Measurements from ENCODE around the gene RILPL2.
"Not testable (repeated sequence)": the region's sequence is repeated elsewhere in the genome, so short reads cannot be mapped to it uniquely, and the experiment has no call there.

RILPL2 gene

DNA sequence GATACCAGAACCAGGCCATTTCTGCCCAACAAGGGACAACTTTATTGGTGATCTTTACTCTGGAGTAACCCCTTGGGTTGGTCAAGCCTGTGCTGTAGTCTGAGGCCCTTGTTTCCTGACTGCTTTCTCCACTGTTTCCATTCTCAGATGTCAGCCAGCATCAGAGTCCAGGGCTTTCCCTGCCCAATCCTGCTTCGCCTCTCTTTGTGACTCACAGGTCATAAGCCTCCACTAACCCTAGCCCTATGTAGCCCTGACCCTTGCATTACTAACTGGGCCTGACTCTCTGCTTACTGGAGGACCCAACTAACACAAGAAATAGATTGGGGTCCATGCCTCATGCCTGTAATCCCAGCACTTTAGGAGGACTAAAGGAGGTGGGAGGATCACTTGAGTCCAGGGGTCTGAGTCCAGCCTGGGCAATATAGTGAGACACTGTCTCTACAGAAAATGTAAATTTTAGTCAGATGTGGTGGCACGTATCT lies 12.8 kb upstream of the RILPL2 start:
- DNase-seq: no peak

DNA sequence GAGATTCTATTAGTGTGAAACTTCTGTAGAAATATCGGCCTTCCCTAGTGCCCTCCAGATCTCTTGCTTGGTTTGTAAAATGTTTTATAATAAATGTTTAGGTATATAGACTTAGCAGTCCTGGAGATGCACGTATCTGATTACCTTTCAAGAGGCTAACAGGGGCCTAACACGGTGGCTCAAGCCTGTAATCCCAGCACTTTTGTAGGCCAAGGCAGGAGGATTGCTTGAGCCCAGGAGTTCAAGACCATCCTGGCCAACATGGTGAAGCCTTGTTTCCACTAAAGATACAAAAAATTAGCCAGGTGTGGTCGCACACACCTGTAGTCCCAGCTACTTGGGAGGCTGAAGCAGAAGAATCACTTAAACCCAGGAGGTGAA lies 9.8 kb upstream of the RILPL2 start:
- DNase-seq: no peak

DNA sequence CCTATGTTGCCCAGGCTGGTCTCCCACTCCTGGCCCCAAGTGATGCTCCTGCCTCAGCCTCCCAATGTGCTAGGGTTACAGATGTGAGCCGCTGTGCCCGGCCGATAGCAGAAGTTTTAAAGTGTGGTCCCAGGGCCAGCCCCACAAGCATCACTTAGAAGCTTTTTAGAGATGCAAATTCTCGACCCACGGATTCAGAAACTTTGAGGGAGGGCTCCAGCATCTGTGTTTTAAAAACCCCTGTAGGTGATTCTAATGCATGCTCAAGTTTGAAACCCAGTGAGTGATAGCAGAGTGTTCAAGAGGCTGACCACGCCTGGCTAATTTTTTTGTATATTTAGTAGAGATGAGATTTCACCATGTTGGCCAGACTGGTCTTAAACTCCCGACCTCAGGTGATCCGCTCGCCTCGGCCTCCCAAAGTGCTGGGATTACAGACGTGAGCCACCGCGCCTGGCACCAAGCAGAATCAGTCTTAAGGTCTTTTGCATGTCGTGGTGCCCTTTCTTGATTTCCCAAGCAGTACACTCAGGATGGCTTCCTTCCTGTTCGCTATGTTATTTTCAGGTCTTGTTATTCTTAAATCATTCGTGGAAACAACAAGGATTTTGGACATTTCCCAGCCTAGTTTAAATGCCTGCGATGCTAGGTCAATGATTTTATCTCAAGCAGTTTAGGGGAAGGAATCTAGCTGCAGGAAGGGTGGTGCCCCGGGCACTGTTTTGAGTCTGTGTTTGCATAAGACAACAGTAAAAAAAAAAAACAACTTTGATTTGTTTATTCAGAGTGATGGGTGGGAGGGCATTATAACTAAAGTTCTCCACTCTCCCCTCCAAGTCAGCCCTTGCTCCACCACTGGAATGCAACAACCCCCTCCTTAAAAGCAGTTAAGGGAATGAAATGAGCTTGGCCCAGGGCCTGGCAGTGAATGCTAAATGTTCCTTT lies 9.2 kb upstream of the RILPL2 start:
- DNase-seq: peak; percentile 62

DNA sequence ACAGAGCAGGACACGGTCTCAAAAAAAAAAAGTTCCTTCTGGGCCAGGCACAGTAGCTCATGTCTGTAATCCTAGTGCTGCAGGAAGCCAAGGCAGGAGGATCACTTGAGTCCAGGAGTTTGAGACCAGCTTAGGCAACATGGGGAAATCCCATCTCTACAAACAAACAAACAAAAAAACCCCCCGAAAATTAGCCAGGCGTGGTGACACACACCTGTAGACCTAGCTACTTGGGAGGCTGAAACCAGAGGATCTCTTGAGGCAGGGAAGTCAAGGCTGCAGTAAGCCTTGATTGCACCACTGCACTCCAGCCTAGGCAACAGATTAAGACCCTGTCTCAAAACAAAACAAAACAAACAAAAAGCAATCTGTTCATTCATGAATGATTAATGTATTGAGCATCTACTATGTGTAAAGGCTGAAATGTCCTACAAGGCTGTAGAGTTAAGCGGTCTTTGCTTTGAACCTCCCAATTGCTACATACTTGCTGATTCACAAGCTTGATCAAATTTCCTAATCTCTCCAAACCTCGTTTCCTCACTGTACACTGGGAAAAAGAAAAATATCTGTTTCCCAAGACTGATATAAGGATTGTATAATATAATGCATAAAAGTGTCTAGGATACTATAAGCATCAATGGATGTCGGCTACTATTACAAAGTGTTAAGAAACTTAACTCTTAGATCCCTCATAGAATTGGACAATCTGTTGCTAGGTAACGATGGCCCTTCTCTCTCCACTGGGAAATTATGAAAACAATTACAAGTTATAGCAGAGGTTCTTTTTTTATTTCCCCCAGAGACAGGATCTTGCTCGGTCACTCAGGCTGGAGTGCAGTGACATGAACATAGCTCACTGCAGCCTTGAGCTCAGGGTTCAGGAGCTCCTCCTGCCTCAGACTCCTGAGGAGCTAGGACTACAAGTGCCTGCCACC lies 7.9 kb upstream of the RILPL2 start:
- peak; percentile 24 for DNase-seq

DNA sequence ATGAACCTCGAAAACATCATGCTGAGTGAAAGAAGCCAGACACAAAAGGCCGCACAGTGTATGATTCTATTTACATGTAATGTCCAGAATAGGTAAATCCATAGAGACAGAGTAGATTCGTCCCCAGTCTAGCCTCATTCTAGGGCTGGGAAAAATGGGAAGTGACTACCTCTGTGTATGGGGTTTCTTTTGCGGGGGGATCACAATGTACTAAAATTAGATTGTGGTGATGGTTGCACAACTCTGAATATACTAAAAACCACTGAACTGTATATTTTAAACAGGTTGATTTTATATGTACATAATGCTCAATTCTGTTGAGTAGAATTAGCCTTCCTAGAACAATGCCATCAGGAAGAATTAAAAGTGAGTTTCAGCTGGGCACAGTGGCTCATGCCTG lies 6.3 kb upstream of the RILPL2 start:
- no peak for DNase-seq

DNA sequence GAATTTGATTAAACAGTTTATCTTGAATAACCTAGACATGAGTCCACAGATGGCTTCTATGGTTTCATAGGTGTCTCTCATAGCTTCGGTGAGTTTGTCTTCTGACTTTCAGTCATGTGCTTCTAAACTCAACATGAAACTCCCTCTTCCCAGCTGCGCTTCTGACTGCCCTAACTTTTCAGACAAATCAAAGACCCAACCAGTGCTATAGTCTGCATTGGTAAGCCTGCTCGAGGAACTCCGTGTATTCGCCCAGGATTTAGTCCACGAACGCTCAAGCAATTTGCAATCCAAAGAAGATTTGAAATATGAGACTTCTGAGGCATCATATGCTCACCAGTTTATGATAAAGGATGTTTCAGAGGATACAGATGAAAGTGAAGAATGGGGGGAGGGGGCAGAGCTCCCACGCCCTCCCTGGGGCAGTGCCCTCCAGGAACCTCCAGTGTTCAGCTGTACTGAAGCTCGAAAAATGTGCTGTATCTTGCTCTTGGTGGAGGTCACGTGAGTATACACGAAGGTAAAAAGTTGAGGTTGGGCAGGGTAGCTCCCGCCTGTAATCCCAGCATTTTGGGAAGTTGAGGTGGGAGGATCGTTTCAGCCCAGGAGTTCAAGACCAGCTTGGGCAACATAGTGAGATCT lies 5.2 kb upstream of the RILPL2 start:
- DNase-seq: no peak

DNA sequence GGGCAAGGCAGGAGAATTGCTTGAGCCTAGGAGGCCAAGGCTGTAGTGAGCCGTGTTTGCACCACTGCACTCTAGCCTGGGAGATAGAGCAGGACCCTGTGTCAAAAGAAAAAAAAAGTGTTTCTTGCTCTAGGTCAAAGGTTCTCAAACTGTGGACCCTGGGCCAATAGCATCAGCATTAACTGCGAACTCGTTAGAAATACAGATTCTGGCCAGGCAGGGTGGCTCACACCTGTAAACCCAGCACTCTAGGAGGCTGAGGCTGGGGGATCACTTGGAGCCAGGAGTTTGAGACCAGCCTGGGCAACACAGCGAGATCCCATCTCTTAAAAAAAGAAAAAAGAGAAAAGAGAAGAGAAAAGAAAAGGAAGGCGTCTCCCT lies 858 bp downstream of the RILPL2 start:
- no peak for DNase-seq

DNA sequence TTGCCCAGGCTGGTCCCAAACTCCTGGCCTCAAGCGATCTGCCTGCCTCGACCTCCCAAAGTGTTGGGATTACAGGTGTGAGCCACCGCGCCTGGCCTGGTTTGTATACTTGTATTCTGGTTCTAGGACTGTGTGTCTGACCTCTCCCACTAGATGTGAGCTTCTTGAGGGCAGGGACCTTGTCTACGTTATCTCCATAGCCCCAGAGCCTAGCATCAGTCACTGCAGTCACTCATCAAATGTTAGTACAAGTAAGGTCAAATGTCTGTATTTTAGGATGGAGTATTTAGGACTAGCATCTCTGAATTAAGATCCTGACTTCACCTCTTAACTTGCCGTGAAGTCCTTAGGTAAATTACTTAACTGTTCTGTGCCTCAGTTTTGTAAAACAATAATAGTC lies 2.9 kb downstream of the RILPL2 start:
- DNase-seq: no peak

DNA sequence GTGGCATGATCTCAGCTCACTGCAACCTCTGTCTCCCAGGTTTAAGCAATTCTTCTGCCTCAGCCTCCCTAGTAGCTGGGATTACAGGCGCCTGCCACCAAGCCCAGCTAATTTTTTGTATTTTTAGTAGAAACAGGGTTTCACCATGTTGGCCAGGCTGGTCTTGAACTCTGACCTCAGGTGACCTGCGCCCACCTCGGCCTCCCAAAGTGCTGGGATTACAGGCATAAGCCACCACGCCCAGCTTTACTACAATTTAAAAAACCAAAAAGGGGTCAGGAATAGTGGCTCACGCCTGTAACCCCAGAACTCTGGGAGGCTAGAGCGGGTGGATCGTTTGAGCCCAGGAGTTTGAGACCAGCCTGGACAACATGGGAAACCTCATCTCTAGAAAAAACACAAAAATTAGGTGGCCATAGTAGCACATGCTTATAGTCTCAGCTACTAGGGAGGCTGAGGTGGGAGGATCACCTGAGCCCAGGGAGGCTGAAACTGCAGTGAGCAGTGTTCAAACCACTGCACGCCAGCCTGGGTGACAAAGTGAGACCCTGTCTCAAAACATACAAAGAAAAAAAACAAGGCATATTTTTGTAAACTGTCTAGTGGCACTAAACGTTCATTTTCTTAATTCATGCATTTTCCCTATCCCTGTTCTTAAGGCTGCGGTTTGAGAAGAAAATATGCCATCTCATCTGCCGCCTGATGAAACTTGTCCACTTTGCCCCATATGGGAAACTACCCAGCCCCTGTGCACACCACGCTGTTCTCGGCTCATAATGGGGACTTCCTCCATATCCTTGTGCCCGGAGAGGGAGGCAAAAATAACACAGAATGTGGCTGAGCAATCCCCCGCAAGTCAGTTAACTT lies 4.3 kb downstream of the RILPL2 start:
- DNase-seq: not testable (repeated sequence)

DNA sequence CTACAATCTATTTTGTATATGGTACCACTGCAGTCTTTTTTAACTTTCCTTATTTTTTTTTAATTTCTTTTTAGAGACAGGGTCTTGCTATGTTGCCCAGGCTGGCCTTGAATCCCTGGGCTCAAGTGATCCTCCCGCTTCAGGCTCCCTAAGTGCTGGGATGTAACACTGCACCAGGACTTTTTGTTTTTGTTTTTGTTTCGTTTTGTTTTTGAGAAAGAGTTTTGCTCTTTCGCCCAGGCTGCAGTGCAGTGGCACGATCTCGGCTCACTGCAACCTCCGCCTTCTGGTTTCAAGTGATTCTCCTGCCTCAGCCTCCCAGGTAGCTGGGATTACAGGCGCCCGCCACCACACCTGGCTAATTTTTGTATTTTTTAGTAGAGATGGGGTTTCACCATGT lies 7.4 kb downstream of the RILPL2 start:
- DNase-seq: not testable (repeated sequence)

DNA sequence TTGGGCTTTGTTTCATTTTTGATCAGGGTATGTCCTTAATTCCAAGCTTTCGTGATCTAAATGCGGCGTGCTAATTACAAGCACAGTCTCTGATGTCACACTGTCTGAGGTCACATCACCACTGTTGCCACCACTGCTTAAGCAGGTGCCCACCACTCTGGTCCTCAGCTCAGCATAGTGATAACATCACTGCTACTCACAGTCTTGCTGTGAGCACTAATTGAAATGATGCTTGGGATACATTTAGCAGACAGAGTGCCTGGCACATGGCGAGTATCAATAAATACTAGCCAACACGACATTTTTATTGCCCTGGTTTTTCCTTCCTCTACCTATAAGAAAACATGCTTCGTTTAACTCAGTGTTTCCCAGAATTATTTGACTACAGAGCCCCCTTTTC lies 7.9 kb downstream of the RILPL2 start:
- no peak for DNase-seq

DNA sequence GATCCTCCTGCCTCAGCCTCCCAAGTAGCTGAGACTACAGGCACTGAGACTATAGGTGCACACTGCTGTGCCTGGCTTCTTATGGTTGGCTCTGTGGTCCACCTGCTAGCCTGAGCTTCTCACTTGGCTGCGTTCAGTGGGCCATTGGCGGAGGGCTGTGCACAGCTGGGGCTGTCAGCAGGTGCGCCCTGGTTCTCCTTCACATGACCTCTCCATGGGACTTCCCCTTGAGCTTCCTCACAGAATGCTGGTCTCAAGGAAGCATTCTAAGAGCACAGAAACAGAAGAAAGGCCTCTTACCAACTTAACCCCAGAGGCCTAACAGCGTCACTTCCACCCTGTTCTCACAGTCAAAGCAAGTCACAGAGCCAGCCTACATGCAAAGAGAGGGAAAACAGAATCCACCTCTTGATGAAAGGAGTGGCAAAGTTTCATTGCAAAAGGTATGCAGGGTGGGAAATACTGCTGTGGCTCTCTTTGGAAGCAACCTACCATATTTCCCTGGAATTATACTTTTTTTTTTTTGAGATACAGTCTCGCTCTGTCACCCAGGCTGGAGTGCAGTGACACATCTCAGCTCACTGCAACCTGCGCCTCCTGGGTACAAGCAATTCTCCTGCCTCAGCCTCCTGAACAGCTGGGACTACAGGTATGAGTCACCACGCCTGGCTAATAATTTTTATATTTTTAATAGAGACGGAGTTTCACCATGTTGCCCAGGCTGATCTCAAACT lies 9.3 kb downstream of the RILPL2 start:
- DNase-seq: no peak

DNA sequence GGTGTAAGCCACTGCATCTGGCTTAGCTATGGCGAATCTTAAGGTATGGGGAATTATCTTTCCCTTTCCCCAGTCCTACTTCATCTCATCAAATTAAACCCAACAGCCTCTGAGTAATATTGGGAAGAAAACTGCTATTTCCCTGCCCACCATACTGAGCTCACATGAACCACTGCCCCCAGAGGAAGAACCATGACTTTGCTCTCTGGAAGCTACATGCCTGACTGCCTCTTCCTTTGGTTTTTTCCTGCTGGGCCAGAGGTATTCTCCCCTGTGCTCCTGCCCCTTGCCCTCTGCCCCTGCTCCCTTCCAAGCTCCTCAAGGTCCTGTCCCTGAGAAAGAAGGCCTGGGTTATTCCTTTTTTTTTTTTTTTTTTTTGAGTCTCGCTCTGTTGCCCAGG lies 15.2 kb downstream of the RILPL2 start:
- no peak for DNase-seq

DNA sequence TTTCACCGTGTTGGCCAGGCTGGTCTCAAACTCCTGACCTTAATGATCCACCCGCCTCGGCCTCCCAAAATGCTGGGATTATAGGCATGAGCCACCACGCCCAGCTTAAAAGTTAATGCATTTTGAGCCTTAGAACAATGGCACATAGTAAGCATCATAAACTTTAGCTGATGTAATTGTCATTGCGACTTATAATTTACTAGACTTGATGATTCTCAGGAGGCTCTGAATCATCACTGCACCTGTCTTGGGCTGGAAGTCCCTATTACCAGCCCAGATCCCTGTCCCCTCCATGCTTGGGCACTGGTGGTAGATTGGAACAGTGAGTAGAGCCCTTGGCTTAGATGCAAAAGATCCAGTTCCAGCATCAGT lies 26.5 kb downstream of the RILPL2 start:
- DNase-seq: no peak

DNA sequence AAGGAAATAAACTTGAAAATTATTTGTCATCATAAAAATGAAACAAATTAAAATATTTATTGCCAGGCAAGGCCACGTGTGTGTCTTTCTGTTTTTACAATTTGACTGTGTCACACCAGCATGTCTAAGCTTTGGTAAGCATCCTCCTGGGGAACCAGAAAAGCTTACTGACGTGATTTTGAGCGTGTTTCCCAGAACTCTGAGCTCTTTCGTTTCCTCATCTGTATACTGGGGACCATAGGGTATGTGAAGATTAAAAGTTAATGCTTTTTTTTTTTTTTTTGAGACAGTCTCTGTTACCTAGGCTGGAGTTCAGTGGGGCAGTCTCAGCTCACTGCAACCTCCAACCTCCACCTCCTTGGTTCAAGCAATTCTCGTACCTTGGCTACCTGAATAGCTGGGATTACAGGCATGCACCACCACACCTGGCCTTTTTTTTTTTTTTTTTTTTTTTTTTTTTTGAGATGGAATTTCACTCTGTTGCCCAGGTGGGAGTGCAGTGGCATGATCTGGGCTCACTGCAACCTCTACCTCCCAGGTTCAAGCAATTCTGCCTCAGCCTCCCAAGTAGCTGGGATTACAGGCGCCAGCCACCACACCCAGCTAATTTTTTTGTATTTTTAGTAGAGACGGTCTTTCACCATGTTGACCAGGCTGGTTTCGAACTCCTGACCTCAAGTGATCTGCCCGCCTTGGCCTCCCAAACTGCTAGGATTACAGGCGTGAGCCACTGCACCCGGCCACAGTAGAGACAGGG lies 27.0 kb downstream of the RILPL2 start:
- DNase-seq: not testable (repeated sequence)

DNA sequence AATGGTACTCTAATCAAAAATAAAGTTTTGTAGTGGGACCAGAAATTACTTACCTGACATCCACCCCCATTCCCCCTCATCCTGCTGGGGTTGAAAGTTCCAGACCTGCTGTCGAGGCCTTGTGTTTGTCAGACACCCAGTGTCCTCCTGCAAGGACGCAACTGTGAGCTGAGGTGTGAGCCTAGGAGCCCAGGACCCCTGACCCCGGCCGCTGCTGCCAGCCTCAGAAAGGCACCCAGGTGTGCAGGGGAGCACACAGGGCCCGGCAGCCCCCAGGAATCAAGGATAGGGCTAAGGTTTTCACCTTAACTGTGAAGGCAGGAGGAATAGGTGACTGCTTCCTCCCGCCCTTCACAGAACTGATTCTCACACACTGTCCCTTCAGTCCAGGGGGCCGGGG lies 27.9 kb downstream of the RILPL2 start:
- not testable (repeated sequence) for DNase-seq

DNA sequence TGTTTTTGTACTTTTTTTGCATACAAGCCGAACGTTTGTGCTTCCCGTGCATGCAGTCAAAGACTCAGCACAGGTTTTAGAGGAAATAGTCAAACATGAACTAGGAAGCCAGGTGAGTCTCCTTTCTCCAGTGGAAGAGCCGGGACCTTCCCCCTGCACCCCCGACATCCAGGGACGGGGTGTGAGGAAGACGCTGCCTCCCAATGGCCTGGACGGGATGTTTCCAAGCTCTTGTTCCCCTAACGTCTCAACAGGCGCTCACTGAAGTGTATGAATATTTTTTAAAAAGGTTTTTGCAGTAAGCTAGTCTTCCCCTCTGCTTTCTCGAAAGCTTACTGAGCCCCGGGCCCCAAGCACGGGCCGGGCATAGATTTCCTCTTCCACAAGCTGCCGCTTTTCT lies 28.6 kb downstream of the RILPL2 start:
- not testable (repeated sequence) for DNase-seq

DNA sequence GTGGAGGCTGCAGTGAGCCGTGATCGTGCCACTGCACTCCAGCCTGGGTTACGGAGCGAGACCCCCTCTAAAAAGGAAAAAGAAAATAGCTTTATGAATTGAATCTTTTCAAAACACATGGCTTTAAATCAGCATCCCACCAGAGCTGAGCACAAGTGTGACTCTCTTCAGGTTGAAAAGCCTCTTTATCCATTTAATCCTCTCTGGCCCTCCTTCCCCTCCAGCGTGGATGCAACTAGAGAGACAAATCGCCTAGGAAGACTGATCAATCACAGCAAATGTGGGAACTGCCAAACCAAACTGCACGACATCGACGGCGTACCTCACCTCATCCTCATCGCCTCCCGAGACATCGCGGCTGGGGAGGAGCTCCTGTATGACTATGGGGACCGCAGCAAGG lies 29.2 kb downstream of the RILPL2 start:
- DNase-seq: not testable (repeated sequence)

DNA sequence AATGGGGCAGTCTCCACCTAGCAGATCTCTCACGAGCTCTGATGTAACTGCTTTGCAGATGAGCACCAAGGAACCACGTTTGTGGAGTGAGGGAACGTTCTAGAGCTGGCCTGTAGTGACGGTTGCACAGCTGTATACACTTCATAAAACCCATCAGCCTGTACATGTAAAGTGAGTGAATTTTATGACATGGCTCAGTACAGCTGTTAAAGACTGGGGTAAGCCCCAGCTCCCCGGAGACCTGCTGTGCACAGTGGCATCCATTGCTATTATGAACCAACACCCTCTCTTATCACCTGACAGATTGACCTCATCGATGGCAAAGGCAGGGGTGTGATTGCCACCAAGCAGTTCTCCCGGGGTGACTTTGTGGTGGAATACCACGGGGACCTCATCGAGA lies 31.9 kb downstream of the RILPL2 start:
- DNase-seq: no peak
